ENCODE measurements around the gene ARHGAP44. TPM values are rescaled to one million over a fixed set of nuclear protein-coding genes. Genes with fewer than 3 reads are reported as not detected.

The ARHGAP44 gene, protein sequence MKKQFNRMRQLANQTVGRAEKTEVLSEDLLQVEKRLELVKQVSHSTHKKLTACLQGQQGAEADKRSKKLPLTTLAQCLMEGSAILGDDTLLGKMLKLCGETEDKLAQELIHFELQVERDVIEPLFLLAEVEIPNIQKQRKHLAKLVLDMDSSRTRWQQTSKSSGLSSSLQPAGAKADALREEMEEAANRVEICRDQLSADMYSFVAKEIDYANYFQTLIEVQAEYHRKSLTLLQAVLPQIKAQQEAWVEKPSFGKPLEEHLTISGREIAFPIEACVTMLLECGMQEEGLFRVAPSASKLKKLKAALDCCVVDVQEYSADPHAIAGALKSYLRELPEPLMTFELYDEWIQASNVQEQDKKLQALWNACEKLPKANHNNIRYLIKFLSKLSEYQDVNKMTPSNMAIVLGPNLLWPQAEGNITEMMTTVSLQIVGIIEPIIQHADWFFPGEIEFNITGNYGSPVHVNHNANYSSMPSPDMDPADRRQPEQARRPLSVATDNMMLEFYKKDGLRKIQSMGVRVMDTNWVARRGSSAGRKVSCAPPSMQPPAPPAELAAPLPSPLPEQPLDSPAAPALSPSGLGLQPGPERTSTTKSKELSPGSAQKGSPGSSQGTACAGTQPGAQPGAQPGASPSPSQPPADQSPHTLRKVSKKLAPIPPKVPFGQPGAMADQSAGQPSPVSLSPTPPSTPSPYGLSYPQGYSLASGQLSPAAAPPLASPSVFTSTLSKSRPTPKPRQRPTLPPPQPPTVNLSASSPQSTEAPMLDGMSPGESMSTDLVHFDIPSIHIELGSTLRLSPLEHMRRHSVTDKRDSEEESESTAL
- 0.39 and 0.51 TPM in 2 replicates for total RNA-seq

DNA sequence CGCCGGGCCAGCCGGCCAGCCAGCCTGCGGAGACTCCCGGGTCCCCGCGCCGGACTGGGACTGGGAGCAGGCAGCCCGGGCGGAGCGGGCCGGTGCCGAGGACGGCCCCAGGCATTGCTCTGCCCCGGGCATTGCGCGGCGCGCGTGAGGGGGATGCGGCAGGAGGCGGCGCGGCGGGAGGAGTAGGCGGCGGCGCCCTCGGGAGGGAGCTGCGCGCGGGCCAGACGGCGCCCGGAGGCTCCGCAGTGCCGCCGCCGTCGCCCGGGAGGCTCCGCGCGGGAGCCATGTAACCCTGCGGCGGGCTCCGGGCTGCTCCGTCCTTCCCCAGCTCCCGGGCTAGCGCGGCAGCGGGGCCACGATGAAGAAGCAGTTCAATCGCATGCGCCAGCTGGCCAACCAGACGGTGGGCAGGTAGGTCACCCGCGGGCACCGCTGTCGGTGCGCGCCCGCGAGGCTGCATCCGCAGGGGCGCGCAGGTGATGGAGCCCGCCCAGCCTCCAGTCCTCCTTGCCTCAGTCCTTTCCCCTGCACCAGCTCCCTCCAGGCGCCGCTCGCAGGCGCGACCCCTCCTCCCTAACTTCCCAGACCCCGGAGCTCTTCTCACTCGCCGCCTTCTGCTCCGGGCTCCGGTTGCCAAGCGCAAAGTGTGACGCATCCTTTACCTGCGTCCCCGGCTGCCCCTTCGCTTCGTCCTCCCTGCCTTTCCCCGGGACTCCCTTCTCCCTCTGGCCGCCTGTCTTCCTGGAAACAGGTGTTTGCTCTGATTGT is at the start of gene ARHGAP44:
Gene ARHGAP44, plus strand, starts transcription at position 18 of the 768 bp plus-strand sequence. Its CDS starts 341 bp downstream, at position 359.
- peak in 1 of 2 donors; percentile 57 for DNase-seq (ENCODE audit: low read depth in 2 of 2)

DNA sequence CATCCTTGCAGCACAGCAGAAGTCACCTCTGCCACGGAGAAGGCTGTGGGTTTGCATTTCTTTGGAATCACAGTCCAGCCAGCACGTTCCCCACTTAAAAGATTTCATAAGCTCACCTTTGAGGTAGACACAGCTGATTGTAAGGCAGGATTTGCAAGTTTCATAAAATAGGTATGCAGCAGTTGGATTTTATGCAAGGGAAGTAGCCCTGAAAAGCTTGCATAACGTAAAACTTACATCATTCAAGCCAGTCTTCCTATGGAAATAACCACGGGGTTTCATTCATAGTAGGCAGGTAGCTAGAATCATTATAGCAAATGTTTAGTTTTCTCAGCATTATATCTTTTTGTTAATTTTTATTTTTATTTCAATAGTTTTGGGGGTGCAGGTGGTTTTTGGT is 49.8 kb upstream of the ARHGAP44 start:
- no peak for DNase-seq (ENCODE audit: low read depth in 2 of 2)

DNA sequence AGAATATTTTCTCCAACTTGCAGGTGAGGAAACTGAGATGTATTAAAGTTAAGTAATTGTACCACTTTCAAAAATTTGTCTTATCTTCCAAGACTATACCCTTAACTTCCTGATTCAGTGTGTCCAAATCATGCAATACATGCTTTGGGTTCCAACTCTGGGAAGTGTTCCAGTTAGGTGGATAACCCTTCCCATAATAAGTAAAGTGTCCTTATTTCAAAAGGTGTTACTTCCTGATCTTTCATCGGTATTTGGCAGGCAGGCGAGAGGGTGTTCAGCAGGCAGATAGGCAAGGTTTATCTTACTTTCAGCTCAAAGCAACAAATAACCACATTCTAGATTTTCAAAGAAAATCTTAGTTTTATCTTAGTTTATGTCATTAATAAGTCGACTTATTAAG is 46.3 kb upstream of the ARHGAP44 start:
- DNase-seq (ENCODE audit: low read depth in 2 of 2) = no peak

DNA sequence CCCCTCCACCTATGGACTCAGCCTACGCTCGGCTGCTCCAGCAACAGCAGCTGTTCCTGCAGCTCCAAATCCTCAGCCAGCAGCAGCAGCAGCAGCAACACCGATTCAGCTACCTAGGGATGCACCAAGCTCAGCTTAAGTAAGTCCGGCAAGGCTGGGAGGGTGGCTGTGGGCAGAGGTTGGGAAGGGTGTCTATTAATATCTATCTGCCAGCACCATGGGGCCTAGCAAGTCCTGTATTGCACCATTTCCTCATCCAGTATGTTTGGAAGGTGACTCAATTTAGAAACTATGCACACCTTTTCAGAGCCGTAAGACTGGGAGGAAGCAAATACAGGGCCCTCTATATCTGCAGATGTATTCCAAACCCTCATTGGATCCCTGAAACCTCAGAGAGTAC is 45.0 kb upstream of the ARHGAP44 start:
- no peak for DNase-seq (ENCODE audit: low read depth in 2 of 2)

DNA sequence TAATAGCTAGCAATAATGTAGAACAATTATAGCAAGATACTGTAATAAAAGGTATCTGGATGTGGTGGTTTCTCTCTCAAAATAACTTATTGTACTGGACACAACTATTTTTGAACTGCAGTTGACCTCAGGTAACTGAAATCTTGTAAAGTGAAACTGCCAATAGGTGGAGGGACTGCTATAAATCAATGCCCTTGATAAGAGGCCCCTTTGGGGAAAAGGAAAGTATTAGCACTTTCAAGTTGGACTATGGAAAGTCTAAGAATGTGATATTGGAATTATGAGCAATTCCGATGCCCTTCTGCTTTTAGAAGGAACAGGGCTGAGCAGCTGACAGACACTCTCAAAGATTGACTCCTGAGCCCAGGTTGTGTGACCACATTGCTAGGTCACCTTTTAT is 44.5 kb upstream of the ARHGAP44 start:
- no peak for DNase-seq (ENCODE audit: low read depth in 2 of 2)

DNA sequence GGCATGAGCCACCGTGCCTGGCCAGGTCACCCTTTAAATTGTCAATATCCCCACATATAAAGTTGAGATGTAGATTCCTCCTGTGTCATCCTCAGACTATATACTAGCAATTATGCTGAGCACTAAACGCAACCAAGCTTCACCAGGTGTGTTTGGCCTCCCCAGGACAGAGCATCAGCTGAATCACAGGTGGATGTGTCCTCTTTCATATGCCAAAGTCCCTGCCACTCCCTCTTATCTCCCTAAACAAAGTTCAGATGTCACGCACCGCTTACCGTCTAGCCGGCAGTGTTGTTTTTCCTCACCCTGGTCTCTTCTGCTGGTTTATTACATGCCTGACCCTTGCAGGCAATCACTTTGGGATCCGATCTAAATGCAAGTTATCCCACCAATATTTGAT is 43.8 kb upstream of the ARHGAP44 start:
- DNase-seq (ENCODE audit: low read depth in 2 of 2) = no peak

DNA sequence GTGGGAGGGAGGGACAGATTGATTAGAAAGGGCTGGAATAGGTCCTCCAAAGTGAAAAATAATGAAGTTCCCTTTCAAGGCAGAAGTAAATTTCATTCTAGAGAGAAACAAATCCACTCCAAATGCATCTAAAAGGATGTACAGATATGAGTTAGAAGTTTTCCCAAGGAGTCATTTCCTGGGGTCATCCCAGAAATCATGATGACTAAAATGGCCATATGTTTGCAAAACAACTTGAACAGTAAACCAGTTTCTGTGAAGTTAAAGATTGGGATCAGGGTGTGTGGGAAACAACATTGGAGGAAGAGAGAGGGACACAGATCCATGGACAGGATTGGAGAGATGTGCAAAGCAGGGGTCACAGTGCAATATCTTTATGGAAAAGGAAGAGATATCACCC is 32.5 kb upstream of the ARHGAP44 start:
- no peak for DNase-seq (ENCODE audit: low read depth in 2 of 2)

DNA sequence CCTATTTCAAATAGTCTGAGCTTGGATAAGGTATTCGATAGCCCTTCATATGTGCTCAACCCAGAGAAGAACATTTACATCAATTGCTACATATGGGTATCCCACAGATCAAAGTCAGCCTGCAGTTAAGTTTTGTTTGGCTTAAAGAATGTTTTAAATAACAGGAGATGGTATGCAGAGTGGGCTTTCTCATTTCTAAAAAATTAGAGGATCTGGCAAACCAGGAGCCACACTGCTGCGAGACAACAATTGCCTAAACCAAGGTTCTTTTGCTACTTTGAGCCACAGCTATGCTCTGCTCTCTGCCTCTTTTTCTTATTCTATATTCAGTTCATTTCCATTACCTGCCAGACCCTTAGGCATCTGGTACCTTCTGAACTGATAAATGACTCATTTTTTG is 30.2 kb upstream of the ARHGAP44 start:
- DNase-seq (ENCODE audit: low read depth in 2 of 2) = no peak

DNA sequence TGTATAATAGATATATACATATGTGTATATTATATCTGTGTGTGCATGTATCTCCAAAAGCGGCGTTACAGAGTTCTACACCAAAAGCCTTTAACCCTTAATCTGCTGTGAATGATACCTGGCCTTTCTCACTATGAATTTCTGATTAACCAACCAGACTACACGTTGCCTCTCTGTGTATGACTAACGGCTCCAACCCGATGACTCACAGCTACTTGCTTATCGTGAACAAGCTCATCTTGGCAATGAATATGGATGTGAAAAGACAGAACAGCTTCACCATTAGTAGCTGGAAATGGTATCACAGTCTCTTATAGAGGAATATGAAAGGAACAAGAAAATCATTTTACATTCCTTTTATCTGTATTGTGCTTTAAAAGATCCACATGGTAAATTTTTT is 23.8 kb upstream of the ARHGAP44 start:
- DNase-seq (ENCODE audit: low read depth in 2 of 2) = no peak

DNA sequence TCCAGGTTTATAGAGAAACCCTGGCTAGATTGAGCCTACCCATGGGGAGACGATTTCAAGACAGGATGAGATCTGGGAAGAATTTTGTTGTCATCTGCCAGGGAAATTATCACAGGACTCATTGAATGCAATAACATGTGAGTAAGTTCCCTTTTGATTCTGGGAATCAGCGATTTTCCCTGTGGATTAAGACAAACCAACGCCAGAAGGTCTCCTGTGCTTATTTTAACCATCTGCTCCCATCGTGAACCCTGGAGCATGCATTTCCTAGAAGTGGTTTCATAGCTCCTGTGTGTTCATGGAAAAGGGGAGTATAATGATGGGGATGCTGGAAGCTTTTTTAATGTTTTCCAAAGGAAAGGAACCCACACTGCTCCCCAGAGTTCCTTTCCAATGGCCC is 21.0 kb upstream of the ARHGAP44 start:
- DNase-seq (ENCODE audit: low read depth in 2 of 2) = no peak

DNA sequence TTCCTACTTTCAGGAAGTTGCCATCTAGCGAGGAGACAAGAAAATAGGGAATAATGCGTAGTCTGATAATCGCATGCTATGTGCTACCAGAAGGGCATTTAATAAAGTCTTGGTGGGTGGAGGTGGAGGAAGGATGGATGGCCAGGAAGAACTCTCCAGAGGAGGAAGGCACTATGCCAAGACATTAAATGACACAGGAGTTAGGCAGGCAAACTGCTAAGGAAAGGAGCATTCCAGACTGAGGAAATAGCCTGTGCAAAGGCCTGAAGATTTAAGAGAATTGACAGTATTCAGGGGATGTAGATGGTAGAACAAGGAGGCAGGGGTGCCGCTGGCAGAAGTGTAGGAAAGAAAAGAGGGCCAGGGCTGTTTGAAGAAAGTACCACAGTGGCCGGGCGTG is 19.3 kb upstream of the ARHGAP44 start:
- no peak for DNase-seq (ENCODE audit: low read depth in 2 of 2)

DNA sequence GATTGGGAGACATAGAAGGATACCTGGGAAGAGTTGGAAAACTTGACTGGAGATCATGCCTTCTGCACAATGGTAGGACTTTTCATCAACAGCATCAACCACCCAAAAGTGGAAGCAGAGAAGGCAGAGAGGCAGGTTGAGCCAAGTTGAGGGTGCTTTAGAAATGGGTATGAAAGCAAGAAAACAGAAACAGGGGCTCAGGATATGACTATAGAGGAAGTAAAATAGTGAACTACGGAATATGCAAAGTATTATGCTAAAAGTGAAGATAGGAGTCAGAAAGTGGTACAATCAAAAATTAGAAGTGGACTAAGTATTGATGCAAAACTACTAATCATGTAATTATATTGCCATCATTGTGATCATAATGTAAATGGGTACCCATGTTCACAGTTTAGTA is 16.1 kb upstream of the ARHGAP44 start:
- DNase-seq (ENCODE audit: low read depth in 2 of 2) = no peak

DNA sequence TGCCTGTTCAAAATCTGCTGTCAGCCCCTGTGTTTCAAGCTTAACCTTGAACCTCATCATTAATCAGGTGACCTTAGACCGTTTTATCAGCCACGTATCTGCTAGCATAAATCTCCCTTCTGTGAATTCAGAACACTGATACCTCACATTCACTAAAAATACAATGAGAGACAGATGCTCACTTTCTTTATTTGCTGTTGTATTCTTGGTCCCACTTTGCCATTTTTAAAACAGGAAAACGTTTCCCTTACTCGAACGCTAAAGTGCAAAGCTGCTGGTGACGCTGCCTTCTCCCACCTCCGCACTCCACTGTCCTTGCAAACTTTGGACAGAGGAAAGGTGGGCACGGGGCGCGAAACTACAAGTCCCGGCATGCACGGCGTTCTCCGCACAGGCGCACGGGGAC is 220 bp upstream of the ARHGAP44 start:
- peak in 1 of 2 donors; percentile 18 for DNase-seq (ENCODE audit: low read depth in 2 of 2)

DNA sequence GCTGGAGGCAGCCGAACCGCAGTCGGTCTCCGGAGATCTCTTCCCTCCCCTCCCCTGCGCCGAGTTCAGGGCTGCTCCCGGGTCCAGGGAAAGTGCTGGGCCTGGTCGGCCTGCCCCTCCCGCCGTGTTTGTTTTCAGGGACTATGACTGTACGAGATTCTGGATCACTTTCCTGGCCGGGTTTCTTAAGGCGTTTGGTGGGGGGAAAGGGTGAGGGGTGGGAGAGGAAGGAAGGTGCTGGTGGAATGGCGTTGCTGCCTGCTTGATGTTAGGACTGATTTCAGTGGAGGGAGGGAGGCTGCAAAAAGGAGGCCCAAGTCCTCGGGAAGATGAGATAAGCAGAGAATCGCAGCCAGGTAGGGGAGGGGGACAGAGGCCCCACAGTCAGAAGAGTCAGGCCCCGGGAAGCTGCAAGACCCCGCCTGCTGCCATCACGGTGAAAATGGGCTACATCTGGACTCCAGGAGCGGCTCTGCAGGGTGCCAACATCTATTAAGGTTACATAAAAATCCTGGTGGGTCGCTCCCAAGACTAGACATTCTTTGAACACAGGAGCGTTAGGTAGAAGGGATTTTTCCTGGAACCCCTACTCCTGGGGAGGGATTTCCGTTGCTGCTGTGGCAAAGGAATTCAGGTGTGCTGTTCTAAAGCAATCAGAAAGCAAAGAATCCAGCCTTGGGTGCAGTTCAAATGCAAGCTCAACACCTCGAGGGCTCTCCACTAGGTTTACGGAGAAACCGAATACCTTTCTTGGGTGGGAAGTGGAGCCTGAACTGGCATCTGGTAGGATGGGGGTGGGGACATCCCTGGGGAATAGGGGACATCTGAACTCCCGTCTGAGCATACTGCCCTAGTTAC is 1.2 kb downstream of the ARHGAP44 start:
- no peak for DNase-seq (ENCODE audit: low read depth in 2 of 2)

DNA sequence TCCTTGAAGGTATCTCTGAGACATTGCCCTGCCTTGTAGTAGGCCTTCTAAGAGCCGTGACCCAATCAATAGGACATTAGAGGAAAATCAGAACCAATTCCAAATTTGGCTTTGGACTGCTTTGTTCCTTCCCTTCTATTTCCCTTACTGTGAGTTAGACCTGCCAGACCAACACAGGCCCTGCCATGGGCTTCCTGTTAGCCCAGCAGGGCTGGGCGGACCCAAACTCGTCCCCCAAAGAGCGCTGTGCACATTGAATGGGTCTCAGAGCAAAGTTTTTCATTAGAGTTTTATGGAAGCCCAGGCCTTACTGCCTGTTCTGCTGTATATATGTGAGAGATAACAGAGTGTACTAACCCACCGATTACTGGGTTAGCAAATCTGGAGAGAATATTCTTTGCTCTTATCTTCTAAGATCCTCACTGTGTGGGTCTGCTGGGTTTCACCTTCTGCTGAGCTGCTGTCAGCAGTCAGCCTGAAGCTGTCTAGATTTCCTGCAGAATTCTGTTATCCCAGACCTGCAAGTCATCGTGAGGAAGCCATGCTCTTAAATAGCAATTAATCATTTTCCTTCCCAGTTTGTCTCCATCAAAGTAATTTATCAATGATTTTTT is 5.7 kb downstream of the ARHGAP44 start:
- DNase-seq (ENCODE audit: low read depth in 2 of 2) = no peak

DNA sequence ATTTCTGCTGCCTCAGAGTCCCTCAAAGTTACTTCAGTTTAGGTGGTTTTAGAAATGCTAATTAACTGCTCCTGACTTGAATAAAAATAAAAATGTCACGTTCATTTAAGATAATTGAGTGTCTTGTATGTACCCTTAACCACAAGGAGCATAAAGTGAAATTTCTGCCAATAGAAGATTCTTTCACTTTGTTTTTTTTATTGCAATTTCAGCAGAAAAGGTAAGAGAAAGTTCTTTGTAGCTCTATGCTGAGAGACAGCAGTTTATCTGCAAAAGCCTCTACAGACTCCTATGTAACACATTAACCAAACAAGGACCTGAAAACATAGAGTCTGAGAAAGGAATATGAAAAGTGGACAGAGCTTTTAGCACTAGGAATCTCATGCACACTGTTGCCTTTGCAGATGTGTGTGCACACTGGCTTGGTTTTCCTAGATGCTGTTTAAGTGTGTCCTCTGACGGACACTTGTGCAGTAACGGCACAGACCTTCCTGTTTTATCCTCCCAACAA is 11.6 kb downstream of the ARHGAP44 start:
- no peak for DNase-seq (ENCODE audit: low read depth in 2 of 2)

DNA sequence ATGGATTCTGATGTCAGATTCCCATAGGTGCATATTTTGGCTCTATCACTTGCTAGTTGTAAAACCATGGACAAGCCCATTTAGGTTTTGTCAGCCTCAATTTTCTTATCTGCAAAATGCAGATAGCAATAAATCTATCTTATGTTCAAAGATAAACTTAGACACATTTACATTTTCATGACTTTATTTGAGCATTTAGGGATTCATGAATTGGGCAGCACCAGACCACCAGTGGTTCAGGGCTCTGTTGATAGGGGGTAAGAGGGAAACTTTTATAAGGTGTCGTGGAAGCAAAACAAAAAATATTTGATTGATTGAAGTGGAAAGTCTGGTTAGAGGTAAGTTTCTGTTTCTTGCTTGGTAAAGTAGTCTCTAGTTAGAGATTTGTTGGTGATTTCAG is 17.3 kb downstream of the ARHGAP44 start:
- no peak for DNase-seq (ENCODE audit: low read depth in 2 of 2)

DNA sequence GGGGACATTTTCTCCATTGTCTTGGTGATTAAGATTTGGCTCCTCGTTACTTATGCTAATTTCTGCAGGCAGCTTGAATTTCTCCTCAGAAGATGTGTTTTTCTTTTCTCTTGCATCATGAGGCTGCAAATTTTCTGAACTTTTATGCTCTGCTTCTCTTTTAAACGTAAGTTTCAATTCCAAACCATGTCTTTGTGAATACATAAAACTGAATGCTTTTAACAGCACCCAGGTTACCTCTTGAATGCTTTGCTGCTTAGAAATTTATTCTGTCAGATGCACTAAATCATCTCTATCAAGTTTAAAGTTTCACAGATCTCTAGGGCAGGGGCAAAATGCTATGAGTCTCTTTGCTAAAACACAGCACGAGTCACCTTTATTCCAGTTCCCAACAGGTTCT is 19.4 kb downstream of the ARHGAP44 start:
- DNase-seq (ENCODE audit: low read depth in 2 of 2) = no peak

DNA sequence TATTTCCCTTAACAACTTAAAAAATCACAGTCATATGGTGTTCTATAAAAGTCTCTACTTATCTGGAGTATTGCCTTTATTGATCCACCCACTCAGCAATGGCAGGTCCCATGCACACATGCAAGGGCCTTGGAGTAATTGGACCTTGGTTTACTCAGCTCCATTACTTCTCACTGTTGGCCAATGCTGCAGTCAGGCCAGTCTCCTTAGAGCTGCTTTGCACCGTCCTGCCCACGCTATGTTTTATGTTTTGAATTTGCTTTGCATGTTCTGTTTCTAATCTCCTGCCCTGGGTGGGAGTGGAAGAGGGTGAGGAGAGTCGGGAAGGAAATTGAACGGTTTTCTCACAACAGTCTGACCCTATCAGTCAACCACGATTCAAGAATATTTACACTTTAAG is 23.6 kb downstream of the ARHGAP44 start:
- DNase-seq (ENCODE audit: low read depth in 2 of 2) = no peak

DNA sequence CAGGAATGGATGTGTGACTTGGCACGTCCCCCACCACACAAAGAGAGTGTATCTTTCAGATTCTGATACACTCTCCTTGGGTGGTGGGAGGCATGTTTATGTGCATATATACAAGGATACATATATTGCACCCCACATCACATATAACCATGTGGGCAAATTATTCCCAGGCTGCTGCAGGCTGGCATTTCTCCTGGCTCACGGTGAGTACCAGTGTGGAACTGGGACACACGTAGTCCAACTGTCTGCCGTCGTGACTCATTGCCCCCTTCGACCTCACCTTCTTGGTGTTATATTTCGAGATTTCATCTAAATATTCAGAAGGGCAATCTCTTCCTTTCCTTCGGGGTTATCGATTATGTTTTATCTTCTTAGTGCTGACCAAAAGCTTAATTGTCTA is 24.4 kb downstream of the ARHGAP44 start:
- no peak for DNase-seq (ENCODE audit: low read depth in 2 of 2)
